ENCODE results near the gene RRAS. TPM values are rescaled to one million over a fixed set of nuclear protein-coding genes. Genes with fewer than 3 reads are reported as not detected.
A peak's percentile ranks its signal among the peaks of the same experiment; 100 is the strongest.
"Not testable (repeated sequence)": the region's sequence is repeated elsewhere in the genome, so short reads cannot be mapped to it uniquely, and the experiment has no call there.

The RRAS gene
- total RNA-seq, 6 experiments from 2014 or later: 8.5 to 16.4 (median 11.5) TPM

GRCh38 chr19:49636233-49636932 is 3.6 kb downstream of the RRAS start:
- intact Hi-C loops (cut with DNase I): no loop called here
- no peaks in the 10 kb centered on the region for H3K27me3 ChIP-seq
- H3K36me3 ChIP-seq: no peaks in the 10 kb centered on the region
- ATAC-seq (no peak), DNase-seq (peak in 1 of 3 donors; percentile 23)
- H3K4me3 ChIP-seq: no peak overlapping the region
- TF ChIP-seq, protein P1, sequence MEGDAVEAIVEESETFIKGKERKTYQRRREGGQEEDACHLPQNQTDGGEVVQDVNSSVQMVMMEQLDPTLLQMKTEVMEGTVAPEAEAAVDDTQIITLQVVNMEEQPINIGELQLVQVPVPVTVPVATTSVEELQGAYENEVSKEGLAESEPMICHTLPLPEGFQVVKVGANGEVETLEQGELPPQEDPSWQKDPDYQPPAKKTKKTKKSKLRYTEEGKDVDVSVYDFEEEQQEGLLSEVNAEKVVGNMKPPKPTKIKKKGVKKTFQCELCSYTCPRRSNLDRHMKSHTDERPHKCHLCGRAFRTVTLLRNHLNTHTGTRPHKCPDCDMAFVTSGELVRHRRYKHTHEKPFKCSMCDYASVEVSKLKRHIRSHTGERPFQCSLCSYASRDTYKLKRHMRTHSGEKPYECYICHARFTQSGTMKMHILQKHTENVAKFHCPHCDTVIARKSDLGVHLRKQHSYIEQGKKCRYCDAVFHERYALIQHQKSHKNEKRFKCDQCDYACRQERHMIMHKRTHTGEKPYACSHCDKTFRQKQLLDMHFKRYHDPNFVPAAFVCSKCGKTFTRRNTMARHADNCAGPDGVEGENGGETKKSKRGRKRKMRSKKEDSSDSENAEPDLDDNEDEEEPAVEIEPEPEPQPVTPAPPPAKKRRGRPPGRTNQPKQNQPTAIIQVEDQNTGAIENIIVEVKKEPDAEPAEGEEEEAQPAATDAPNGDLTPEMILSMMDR (IDR thresholded peaks at IDR 0.05): no peak
- no peak for TF ChIP-seq POLR2A (IDR thresholded peaks at IDR 0.05)
- H3K4me1 ChIP-seq: peaks cover 0 to 12% (median 0%) of the 10 kb centered on the region in 4 donors
- no peak overlapping the region for H3K27ac ChIP-seq
- WGBS (ENCODE audit: insufficient coverage, low coverage, low lambda C conversion rate, missing lambda C conversion rate): 68% methylated on average over 6 of the region's 30 CpGs
- no peaks in the 10 kb centered on the region for H3K9me3 ChIP-seq

DNA sequence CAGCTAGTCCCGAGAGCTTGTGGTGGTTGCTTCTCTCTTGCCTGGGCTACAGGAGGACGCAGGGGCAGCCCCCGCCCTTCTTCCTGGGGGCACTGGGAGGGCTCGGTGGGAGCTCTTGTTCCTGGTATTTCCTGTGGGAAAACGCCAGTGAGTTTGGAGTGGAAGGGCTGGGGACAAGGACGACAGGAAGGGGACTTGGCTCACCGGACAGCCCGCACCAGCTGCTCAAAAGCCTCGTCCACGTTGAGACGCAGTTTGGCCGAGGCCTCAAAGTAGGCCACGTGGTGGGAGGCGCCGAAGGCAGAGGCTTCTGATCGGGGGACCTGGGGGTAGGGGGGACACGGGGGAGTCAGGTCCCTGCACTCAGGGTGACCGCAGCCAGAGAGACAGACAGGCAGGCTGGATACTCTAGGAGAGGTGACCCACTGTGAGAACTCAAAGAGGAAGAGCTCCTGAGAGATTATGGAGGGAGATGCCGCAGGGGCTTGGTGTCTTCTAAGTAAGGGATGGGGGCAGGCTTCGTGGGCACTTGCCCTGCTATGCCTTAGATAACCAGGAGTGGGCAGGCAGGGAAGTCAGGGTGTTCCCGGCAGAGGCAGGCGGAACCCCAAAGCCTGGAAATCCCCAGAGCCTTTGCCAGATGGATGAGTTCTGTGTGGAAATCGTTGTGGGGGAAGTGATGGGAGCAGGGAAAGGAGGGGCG is 4.3 kb downstream of the RRAS start:
- Histone ChIP-seq H3K27me3 (no peaks in the 10 kb centered on the region), H3K27ac (no peak overlapping the region), H3K9me3 (no peaks in the 10 kb centered on the region), H3K36me3 (no peaks in the 10 kb centered on the region), H3K4me1 (peaks cover 0 to 8% (median 0%) of the 10 kb centered on the region in 4 donors), H3K4me3 (no peak overlapping the region)
- WGBS (ENCODE audit: insufficient coverage, low coverage, low lambda C conversion rate, missing lambda C conversion rate): 45% methylated on average over 11 of the region's 24 CpGs
- DNase-seq: peak in 1 of 3 donors; percentile 21
- TF ChIP-seq POLR2A (IDR thresholded peaks at IDR 0.05): no peak
- TF ChIP-seq, protein P1 (IDR thresholded peaks at IDR 0.05): no peak
- ATAC-seq: no peak
- intact Hi-C loops (cut with DNase I): no loop called here

- H3K36me3 ChIP-seq; H3K27me3 ChIP-seq; H3K4me1 ChIP-seq; H3K4me3 ChIP-seq; ATAC-seq; H3K9me3 ChIP-seq; intact Hi-C loops (cut with DNase I); DNase-seq; H3K27ac ChIP-seq: not testable (repeated sequence)
- WGBS (ENCODE audit: insufficient coverage, low coverage, low lambda C conversion rate, missing lambda C conversion rate): 63% methylated on average over 5 of the region's 9 CpGs
These were observed 6.7 kb downstream of the RRAS start for GRCh38 chr19:49633273-49633672.

DNA sequence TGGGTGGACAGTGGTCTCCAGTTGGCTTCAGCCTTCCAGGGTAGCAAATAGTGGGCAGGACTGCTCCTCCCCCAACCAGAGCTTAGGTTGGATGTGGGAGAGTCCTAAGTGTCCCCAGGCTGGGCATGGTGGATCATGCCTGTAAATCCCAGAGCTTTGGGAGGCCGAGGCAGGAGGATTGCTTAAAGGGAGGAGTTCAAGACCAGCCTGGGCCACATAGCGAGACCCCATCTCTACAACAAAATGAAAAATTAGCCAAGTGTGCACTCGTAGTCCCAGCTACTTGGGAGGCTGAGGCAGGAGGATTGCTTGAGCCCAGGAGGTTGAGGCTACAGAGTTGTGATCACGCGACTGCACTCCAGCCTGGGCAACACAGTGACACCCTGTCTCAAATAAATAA is 7.4 kb downstream of the RRAS start:
- intact Hi-C loops (cut with DNase I): no loop called here
- H3K27me3 ChIP-seq: no peaks in the 10 kb centered on the region
- no peak overlapping the region for H3K27ac ChIP-seq
- TF ChIP-seq POLR2A (IDR thresholded peaks at IDR 0.05): no peak
- TF ChIP-seq, protein P1 (IDR thresholded peaks at IDR 0.05): no peak
- ATAC-seq (no peak), DNase-seq (no peak)
- no peaks in the 10 kb centered on the region for H3K9me3 ChIP-seq
- WGBS (ENCODE audit: insufficient coverage, low coverage, low lambda C conversion rate, missing lambda C conversion rate): 94% methylated on average over 5 of the region's 5 CpGs
- H3K4me1 ChIP-seq: peaks cover 0 to 8% (median 0%) of the 10 kb centered on the region in 4 donors
- no peak overlapping the region for H3K4me3 ChIP-seq
- no peaks in the 10 kb centered on the region for H3K36me3 ChIP-seq

GRCh38 chr19:49631610-49632192 is 8.2 kb downstream of the RRAS start:
- no peak for ATAC-seq

More at GRCh38 chr19:49631610-49632192, 8.2 kb downstream of the RRAS start:
- Histone ChIP-seq H3K4me3 (no peak overlapping the region), H3K27me3 (no peaks in the 10 kb centered on the region), H3K27ac (no peak overlapping the region), H3K9me3 (no peaks in the 10 kb centered on the region), H3K4me1 (peaks cover 0 to 8% (median 0%) of the 10 kb centered on the region in 4 donors), H3K36me3 (peaks cover 0 to 6% (median 0%) of the 10 kb centered on the region in 4 donors)
- 90% methylated on average over 6 of the region's 19 CpGs for WGBS (ENCODE audit: insufficient coverage, low coverage, low lambda C conversion rate, missing lambda C conversion rate)
- intact Hi-C loops (cut with DNase I): no loop called here
- TF ChIP-seq, protein P1 (IDR thresholded peaks at IDR 0.05): no peak
- TF ChIP-seq POLR2A (IDR thresholded peaks at IDR 0.05): no peak
- DNase-seq: no peak

All from right lobe of liver (tissue), 6 donors.